Astrocyte of the cerebellum (primary cell): ENCODE results near the gene UNCX.
"Not testable (repeated sequence)": the region's sequence is repeated elsewhere in the genome, so short reads cannot be mapped to it uniquely, and the experiment has no call there.

Source experiments
- DNase-seq: peaks from one replicate; pipeline ENCODE4 v3.0.0-alpha.2; 2011; ENCODE audit warnings: low read depth
- H3K4me3 ChIP-seq: 2 replicates; pipeline ENCODE4 v1.5.1; 2011; ENCODE audit warnings: mild to moderate bottlenecking, low read depth, low read length, moderate library complexity
- CTCF ChIP-seq: IDR thresholded peaks from 2 replicates; pipeline ENCODE4 v1.5.1; 2012; ENCODE audit warnings: low read length, low read depth, moderate library complexity, mild to moderate bottlenecking; ENCODE audit errors: missing control alignments
- in situ Hi-C: cut with HindIII; loops from 2 replicates; pipeline ENCODE4 v1.10.0; 2017; ENCODE audit warnings: low sequenced_read_pairs

Gene UNCX

GRCh38 chr7:1196950-1197349 lies 35.7 kb upstream of the UNCX start:
- no peak for DNase-seq
- in situ Hi-C loops: no loop called here
- H3K4me3 ChIP-seq: no peak overlapping the region
- TF ChIP-seq CTCF: no peak

- in situ Hi-C loops: no loop called here
- no peak for DNase-seq
- no peak for TF ChIP-seq CTCF
- no peak overlapping the region for H3K4me3 ChIP-seq
Observed at GRCh38 chr7:1197997-1198625, 34.6 kb upstream of the UNCX start.

- no peak for DNase-seq
- no peak overlapping the region for H3K4me3 ChIP-seq
- no peak for TF ChIP-seq CTCF
- in situ Hi-C loops: no loop called here
Observed at GRCh38 chr7:1200045-1200444, 32.6 kb upstream of the UNCX start.

- TF ChIP-seq CTCF: no peak
- no peak overlapping the region for H3K4me3 ChIP-seq
- no peak for DNase-seq
- in situ Hi-C loops: no loop called here
Observed at GRCh38 chr7:1201916-1202315, 30.8 kb upstream of the UNCX start.

- DNase-seq, H3K4me3 ChIP-seq, in situ Hi-C loops: not testable (repeated sequence)
Observed at GRCh38 chr7:1202914-1203313, 29.8 kb upstream of the UNCX start.

- DNase-seq: no peak
- in situ Hi-C loops: no loop called here
- no peak for TF ChIP-seq CTCF
- no peak overlapping the region for H3K4me3 ChIP-seq
Observed at GRCh38 chr7:1204460-1205140, 28.1 kb upstream of the UNCX start.

- DNase-seq, H3K4me3 ChIP-seq, in situ Hi-C loops: not testable (repeated sequence)
Observed at GRCh38 chr7:1205742-1206141, 26.9 kb upstream of the UNCX start.

GRCh38 chr7:1209097-1209496 lies 23.6 kb upstream of the UNCX start:
- no peak for DNase-seq
- H3K4me3 ChIP-seq: no peak overlapping the region
- in situ Hi-C loops: no loop called here
- no peak for TF ChIP-seq CTCF
